ENCODE results near the gene SMG7. TPM values are rescaled to one million over a fixed set of nuclear protein-coding genes. Genes with fewer than 3 reads are reported as not detected.

The SMG7 gene
- total RNA-seq, 1 experiment from 2014 or later, result 21.1 TPM

- in situ Hi-C loops (cut with HindIII; ENCODE audit: low pct_unique_long_range_greater_than_20kb, low sequenced_read_pairs), result no loop called here
- no peak for DNase-seq (ENCODE audit: low read depth, low spot score)
Observed at GRCh38 chr1:183493540-183494245, 21.4 kb downstream of the SMG7 start.

DNA sequence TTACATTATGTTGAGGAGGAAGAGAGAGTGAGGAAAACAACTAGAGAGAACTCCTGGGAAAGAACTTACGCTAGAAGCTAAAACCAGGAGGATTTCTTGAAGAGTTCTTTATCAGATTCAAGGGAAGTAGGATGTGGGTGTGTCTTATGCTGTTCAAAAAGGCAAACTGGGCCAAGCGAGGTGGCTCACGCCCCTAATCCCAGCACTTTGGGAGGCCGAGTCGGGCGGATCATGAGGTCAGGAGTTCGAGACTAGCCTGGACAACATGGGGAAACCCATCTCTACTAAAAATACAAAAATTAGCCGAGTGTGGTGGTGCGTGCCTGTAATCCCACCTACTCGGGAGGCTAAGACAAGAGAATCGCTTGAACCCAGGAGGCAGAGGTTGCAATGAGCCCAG lies 23.1 kb downstream of the SMG7 start:
- in situ Hi-C loops (cut with HindIII; ENCODE audit: low pct_unique_long_range_greater_than_20kb, low sequenced_read_pairs), result no loop called here
- no peak for DNase-seq (ENCODE audit: low read depth, low spot score)

GRCh38 chr1:183497218-183497617 lies 24.9 kb downstream of the SMG7 start:
- DNase-seq (ENCODE audit: low read depth, low spot score), result no peak
- in situ Hi-C loops (cut with HindIII; ENCODE audit: low pct_unique_long_range_greater_than_20kb, low sequenced_read_pairs), result no loop called here

DNA sequence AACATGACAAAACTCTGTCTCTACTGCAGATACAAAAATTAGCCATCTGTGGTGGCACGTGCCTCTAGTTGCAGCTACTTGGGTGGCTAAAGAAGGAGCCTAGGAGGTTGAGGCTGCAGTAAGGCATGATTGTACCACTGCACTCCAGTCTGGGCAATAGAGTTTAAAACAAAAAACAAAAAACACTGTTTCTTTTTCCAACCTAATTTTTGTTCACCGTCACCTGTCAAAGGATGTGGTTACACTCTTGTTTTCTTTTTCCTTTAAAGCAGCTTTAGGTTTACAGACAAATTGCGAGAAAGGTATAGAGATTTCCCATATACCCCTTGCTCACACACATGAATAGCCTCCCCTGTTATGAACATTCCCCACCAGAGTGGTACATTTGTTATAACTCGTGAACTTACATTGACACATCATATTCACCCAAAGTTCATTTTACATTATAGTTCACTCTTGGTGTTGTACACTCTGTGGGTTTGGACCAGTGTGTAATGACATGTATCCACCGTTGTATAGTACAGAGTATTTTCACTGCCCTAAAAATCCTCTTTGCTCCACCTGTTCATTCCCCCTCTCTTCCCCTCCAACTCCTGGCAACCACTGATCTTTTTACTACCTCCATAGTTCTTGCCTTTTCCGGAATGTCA lies 26.2 kb downstream of the SMG7 start:
- in situ Hi-C loops (cut with HindIII; ENCODE audit: low pct_unique_long_range_greater_than_20kb, low sequenced_read_pairs), result no loop called here
- DNase-seq (ENCODE audit: low read depth, low spot score), result no peak

DNA sequence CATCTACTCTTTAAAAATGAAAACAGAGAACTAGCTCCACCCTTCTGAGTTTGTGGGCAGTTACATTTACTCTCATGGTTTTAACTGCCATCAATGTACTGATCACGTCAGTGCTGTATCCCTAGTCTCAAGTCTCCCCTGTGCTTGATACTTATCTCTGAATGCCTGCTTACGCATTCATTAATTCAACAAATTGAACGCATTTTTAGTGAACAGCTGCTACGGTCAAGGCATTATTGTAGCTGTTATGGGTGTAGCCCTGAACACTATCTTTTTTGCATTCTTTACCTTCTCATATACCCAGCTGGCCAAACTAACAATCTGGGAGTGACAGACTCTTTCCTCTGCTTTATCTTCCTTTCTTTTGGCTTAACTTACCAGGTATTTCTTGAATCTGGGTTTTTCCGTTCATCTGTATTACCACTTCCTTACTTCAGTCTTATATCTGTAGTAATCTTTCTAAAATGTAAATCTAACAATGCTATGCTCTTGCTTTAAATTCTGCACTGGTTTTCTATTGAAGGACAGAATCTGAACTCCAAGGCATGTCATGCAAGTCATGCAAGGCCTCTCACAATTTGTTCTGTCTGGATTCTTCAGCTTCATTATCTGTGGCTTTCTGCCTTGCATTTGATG lies 33.3 kb downstream of the SMG7 start:
- no peak for DNase-seq (ENCODE audit: low read depth, low spot score)
- in situ Hi-C loops (cut with HindIII; ENCODE audit: low pct_unique_long_range_greater_than_20kb, low sequenced_read_pairs), result no loop called here

DNA sequence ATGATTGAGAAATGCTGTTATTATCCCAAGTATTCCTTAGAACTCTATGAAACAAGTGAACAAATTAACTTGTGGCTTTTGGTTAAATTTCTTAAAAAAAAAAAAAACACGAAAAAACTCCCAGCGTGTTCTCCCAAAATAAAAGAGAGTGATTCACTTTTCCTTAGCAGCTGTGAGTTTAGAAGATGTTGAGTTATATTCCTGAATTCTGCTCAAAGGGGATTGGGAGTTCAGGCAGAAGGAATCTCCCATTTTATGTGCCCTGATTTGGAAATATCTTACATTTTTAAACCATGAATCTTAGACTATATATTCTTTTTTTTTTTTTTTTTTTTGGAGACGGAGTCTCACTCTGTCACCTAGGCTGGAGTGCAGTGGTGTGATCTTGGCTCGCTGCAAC lies 34.3 kb downstream of the SMG7 start:
- DNase-seq (ENCODE audit: low read depth, low spot score), result no peak
- in situ Hi-C loops (cut with HindIII; ENCODE audit: low pct_unique_long_range_greater_than_20kb, low sequenced_read_pairs), result no loop called here

DNA sequence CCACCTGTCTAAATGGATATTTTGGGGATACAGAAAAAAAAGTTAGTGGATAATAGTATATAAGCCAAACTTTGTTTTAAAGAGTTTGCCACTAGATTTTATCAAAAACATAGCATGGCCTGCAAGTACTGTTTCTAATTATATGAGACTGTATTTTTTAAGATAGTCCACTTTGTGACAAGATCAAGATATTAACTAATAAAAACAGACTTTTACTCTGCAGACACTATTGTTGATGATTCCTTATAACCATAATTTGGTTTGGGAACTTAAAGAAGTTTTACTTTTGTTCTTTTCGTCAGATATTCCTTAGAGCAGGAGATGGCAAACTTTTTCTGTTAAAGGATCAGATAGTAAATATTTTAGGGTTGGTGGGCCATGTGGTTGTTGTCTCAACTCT lies 36.4 kb downstream of the SMG7 start:
- in situ Hi-C loops (cut with HindIII; ENCODE audit: low pct_unique_long_range_greater_than_20kb, low sequenced_read_pairs), result no loop called here

GRCh38 chr1:183512450-183512849 lies 40.2 kb downstream of the SMG7 start:
- in situ Hi-C loops (cut with HindIII; ENCODE audit: low pct_unique_long_range_greater_than_20kb, low sequenced_read_pairs), result no loop called here
- DNase-seq (ENCODE audit: low read depth, low spot score), result no peak

More for the DNA sequence above, 36.4 kb downstream of the SMG7 start:
- no peak for DNase-seq (ENCODE audit: low read depth, low spot score)

DNA sequence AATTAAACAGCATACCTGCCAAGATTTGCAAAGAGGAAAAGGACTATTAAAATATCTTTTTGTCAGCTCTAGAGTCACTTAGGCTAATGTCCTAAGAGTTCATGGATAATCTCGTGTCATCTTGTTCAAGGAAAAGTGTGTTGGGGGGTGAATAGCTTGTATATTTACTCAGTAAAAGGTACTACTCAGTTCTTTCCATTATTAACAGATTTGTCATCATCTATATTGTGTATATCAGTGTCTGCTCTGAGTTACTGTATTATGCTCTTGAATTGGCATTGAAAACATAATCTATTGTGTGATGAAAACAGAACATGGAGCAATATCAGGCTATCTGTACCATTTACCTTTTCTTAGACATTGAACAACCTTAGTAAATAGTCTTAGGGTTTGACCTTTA lies 41.9 kb downstream of the SMG7 start:
- in situ Hi-C loops (cut with HindIII; ENCODE audit: low pct_unique_long_range_greater_than_20kb, low sequenced_read_pairs), result no loop called here
- no peak for DNase-seq (ENCODE audit: low read depth, low spot score)

- no peak for DNase-seq (ENCODE audit: low read depth, low spot score)
- in situ Hi-C loops (cut with HindIII; ENCODE audit: low pct_unique_long_range_greater_than_20kb, low sequenced_read_pairs), result no loop called here
Observed at GRCh38 chr1:183515002-183515689, 42.8 kb downstream of the SMG7 start.

DNA sequence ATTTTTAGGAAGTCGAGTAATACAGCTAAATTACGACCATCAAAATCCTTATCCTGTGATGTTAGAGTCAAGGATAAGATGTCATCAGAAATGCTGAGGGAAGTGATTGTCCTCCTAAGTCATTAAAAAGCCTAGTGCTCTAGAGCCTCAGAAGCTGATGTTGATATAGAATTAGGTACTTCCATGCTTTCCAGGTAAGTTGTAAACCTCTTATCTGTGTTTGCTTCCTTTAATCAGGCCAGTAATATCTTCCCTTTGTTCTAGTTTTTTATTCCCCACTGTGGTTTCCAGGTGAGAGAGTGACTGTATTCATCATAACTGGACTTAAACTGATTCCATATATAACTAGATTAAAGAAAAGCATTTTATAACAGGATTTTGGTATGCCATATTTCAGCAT lies 44.4 kb downstream of the SMG7 start:
- no peak for DNase-seq (ENCODE audit: low read depth, low spot score)

GRCh38 chr1:183517401-183517800 lies 45.1 kb downstream of the SMG7 start:
- DNase-seq (ENCODE audit: low read depth, low spot score), result no peak
- in situ Hi-C loops (cut with HindIII; ENCODE audit: low pct_unique_long_range_greater_than_20kb, low sequenced_read_pairs), result no loop called here

More for the DNA sequence above, 44.4 kb downstream of the SMG7 start:
- in situ Hi-C loops (cut with HindIII; ENCODE audit: low pct_unique_long_range_greater_than_20kb, low sequenced_read_pairs), result no loop called here

DNA sequence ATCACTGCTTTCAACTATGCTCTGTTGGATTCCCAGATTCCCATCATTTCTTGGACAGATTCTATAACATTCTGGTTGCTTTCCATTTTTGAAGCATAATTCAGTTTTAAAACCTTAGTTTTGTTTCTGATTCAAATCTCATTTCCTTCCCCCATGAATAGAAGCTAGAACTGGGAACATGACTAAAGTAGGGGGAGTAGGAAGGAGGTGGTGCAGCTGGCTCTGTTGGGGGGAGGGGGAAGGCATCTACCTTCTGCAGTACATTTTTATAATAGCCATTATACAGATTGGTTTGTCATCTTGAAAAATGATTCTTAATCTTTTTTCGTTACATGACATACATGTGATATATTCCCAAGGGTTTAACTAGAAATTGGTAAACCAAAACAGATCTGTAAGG lies 48.1 kb downstream of the SMG7 start:
- in situ Hi-C loops (cut with HindIII; ENCODE audit: low pct_unique_long_range_greater_than_20kb, low sequenced_read_pairs), result no loop called here
- no peak for DNase-seq (ENCODE audit: low read depth, low spot score)

DNA sequence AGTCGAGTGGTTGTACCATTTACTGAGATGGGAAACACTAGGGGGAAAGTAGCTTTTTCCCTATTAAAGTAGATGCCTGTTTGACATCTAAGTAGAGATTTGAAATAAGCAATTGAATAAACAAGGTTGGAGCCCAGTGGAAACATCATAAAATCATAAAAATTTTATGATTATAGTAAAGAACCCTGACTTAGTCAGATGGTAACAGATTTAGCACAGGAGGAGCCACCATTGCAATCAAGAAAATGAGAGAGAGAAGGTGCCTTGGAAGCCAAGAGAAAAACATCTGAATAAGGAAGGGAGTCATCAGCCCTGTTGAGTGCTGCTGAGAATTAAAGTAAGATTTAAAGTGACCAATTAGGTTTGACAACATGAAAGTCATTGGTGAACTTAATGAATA lies 49.8 kb downstream of the SMG7 start:
- in situ Hi-C loops (cut with HindIII; ENCODE audit: low pct_unique_long_range_greater_than_20kb, low sequenced_read_pairs), result no loop called here
- no peak for DNase-seq (ENCODE audit: low read depth, low spot score)

GRCh38 chr1:183528577-183528976 lies 56.3 kb downstream of the SMG7 start:
- in situ Hi-C loops (cut with HindIII; ENCODE audit: low pct_unique_long_range_greater_than_20kb, low sequenced_read_pairs), result no loop called here
- no peak for DNase-seq (ENCODE audit: low read depth, low spot score)

GRCh38 chr1:183533617-183534174 lies 61.4 kb downstream of the SMG7 start:
- in situ Hi-C loops (cut with HindIII; ENCODE audit: low pct_unique_long_range_greater_than_20kb, low sequenced_read_pairs), result no loop called here
- DNase-seq (ENCODE audit: low read depth, low spot score), result peak; percentile 96

GRCh38 chr1:183537405-183537804 lies 65.1 kb downstream of the SMG7 start:
- in situ Hi-C loops (cut with HindIII; ENCODE audit: low pct_unique_long_range_greater_than_20kb, low sequenced_read_pairs), result no loop called here
- DNase-seq (ENCODE audit: low read depth, low spot score), result no peak

DNA sequence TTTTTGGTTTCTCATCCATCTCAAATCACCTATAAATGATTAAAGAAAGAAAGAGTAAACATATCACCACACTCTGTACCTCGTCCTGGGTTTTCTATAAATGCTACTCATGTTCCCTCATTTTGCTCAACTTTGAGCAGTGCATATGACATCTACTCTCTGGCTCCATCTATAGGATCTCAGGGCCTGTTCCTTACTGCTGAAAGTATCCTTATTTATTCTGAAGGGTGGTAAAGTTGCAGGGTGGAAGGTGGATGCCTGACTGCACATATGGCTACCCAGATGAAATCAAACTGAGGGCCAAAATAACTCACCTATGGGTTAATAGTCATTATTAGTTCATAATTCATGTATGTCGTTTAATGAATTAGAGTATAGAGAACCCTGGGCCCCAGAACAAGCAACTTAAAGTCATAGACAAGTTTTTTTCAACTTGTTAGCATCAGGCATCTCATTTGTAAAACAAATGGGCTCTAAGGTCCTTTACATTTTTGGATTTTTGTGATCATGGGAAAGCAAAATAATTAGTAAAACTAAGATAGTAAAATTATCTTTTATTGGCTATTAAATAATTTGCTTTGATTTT lies 71.4 kb downstream of the SMG7 start:
- in situ Hi-C loops (cut with HindIII; ENCODE audit: low pct_unique_long_range_greater_than_20kb, low sequenced_read_pairs), result no loop called here
- peak; percentile 84 for DNase-seq (ENCODE audit: low read depth, low spot score)
